GM21786 (cell line): ENCODE data around the gene TPPP.

ENCODE experiments used
- ATAC-seq: cut with Tn5 transposase; IDR thresholded peaks from one replicate; pipeline ENCODE4 v1.9.1; 2021; ENCODE audit not compliant: unreplicated experiment

The TPPP gene

GRCh38 chr5:610744-611730 lies 82.1 kb downstream of the TPPP start:
- ATAC-seq, result no peak

GRCh38 chr5:610011-610743 lies 83.0 kb downstream of the TPPP start:
- no peak for ATAC-seq
